ENCODE measurements around the gene FBRS. TPM values are rescaled to one million over a fixed set of nuclear protein-coding genes. Genes with fewer than 3 reads are reported as not detected.

Gene FBRS
- total RNA-seq, 5 donors from 2014 or later (not counting 1 experiment from before 2014, with no cell fraction given): 159 to 186 (median 167) TPM

- H3K27me3 ChIP-seq (replicated peaks in 1 of 2; ENCODE audit: control insufficient read depth in 2 of 2, extremely low read depth in 1 of 2, insufficient read depth in 2 of 2, low read length in 1 of 2): no peaks in the 10 kb centered on the region
- H3K4me3 ChIP-seq (ENCODE audit: control insufficient read depth in 1 of 2, extremely low read depth in 1 of 2, low read length in 1 of 2): no peak overlapping the region
- no peak for ATAC-seq (replicated peaks in 1 of 4)
- WGBS (ENCODE audit: insufficient coverage): 100% methylated on average over 3 of the region's 10 CpGs
- Mint-ChIP-seq H3K4me1 (no peaks in the 10 kb centered on the region), H3K9me3 (no peaks in the 10 kb centered on the region), H3K4me3 (no peak overlapping the region), H3K27ac (no peak overlapping the region), H3K27me3 (no peaks in the 10 kb centered on the region), H3K36me3 (no peaks in the 10 kb centered on the region)
- CTCF ChIA-PET: no interaction called here
- POLR2A ChIA-PET: interaction anchor here in 1 of 2 donors (0.6 kb wide), 1 partner anchor 68 kb away, joined by 3 read pairs; no protein-coding TSS in a partner anchor
- H3K9me3 ChIP-seq: no peaks in the 10 kb centered on the region
- no peaks in the 10 kb centered on the region for H3K4me1 ChIP-seq (ENCODE audit: control insufficient read depth in 1 of 2, extremely low read depth in 1 of 2, insufficient read depth in 2 of 2, low read length in 2 of 2)
- peaks cover 0 to 3% of the 10 kb centered on the region in 2 donors for H3K36me3 ChIP-seq (ENCODE audit: control insufficient read depth in 2 of 2, extremely low read depth in 1 of 2, insufficient read depth in 1 of 2, low read length in 1 of 2)
- DNase-seq: no peak
- H3K27ac ChIP-seq (ENCODE audit: low read length): no peak overlapping the region
These were observed 16.9 kb downstream of the FBRS start for GRCh38 chr16:30675143-30675542.

GRCh38 chr16:30677931-30678585 lies 19.8 kb downstream of the FBRS start:
- Mint-ChIP-seq H3K36me3 (no peaks in the 10 kb centered on the region), H3K4me1 (no peaks in the 10 kb centered on the region), H3K4me3 (no peak overlapping the region), H3K9me3 (no peaks in the 10 kb centered on the region), H3K27me3 (no peaks in the 10 kb centered on the region), H3K27ac (no peak overlapping the region)
- ATAC-seq (replicated peaks in 1 of 4): no peak
- Histone ChIP-seq H3K4me1 (ENCODE audit: control insufficient read depth in 1 of 2, extremely low read depth in 1 of 2, insufficient read depth in 2 of 2, low read length in 2 of 2) (no peaks in the 10 kb centered on the region), H3K36me3 (ENCODE audit: control insufficient read depth in 2 of 2, extremely low read depth in 1 of 2, insufficient read depth in 1 of 2, low read length in 1 of 2) (no peaks in the 10 kb centered on the region), H3K4me3 (ENCODE audit: control insufficient read depth in 1 of 2, extremely low read depth in 1 of 2, low read length in 1 of 2) (no peak overlapping the region), H3K9me3 (no peaks in the 10 kb centered on the region), H3K27ac (ENCODE audit: low read length) (no peak overlapping the region), H3K27me3 (replicated peaks in 1 of 2; ENCODE audit: control insufficient read depth in 2 of 2, extremely low read depth in 1 of 2, insufficient read depth in 2 of 2, low read length in 1 of 2) (no peaks in the 10 kb centered on the region)
- no peak for DNase-seq
- ChIA-PET POLR2A (no interaction called here), CTCF (interaction anchor here in 1 of 2 donors (0.6 kb wide), 1 partner anchor 274 kb away, joined by 3 read pairs; no protein-coding TSS in a partner anchor)
- WGBS (ENCODE audit: insufficient coverage): no CpG with 5 or more reads among the region's 11 CpGs

- Histone ChIP-seq H3K9me3 (no peaks in the 10 kb centered on the region), H3K27ac (ENCODE audit: low read length) (no peak overlapping the region), H3K27me3 (replicated peaks in 1 of 2; ENCODE audit: control insufficient read depth in 2 of 2, extremely low read depth in 1 of 2, insufficient read depth in 2 of 2, low read length in 1 of 2) (no peaks in the 10 kb centered on the region), H3K36me3 (ENCODE audit: control insufficient read depth in 2 of 2, extremely low read depth in 1 of 2, insufficient read depth in 1 of 2, low read length in 1 of 2) (no peaks in the 10 kb centered on the region), H3K4me1 (ENCODE audit: control insufficient read depth in 1 of 2, extremely low read depth in 1 of 2, insufficient read depth in 2 of 2, low read length in 2 of 2) (no peaks in the 10 kb centered on the region), H3K4me3 (ENCODE audit: control insufficient read depth in 1 of 2, extremely low read depth in 1 of 2, low read length in 1 of 2) (no peak overlapping the region)
- no peak for DNase-seq
- H3K27me3 Mint-ChIP-seq: no peaks in the 10 kb centered on the region
- ChIA-PET CTCF (interaction anchor here in 1 of 2 donors (0.6 kb wide), 1 partner anchor 275 kb away, joined by 3 read pairs; no protein-coding TSS in a partner anchor), POLR2A (no interaction called here)
- H3K27ac Mint-ChIP-seq: no peak overlapping the region
- no peaks in the 10 kb centered on the region for H3K9me3 Mint-ChIP-seq
- H3K4me3 Mint-ChIP-seq: no peak overlapping the region
- no peak for ATAC-seq (replicated peaks in 1 of 4)
- no CpG with 5 or more reads among the region's 3 CpGs for WGBS (ENCODE audit: insufficient coverage)
- no peaks in the 10 kb centered on the region for H3K36me3 Mint-ChIP-seq
- H3K4me1 Mint-ChIP-seq: no peaks in the 10 kb centered on the region
These were observed 20.3 kb downstream of the FBRS start for GRCh38 chr16:30678586-30678970.

- H3K27ac ChIP-seq (ENCODE audit: low read length): no peak overlapping the region
- WGBS (ENCODE audit: insufficient coverage): no CpG with 5 or more reads among the region's 3 CpGs
- Mint-ChIP-seq H3K9me3 (no peaks in the 10 kb centered on the region), H3K27me3 (no peaks in the 10 kb centered on the region), H3K36me3 (no peaks in the 10 kb centered on the region), H3K4me1 (no peaks in the 10 kb centered on the region), H3K4me3 (no peak overlapping the region), H3K27ac (no peak overlapping the region)
- no peaks in the 10 kb centered on the region for H3K9me3 ChIP-seq
- no peak overlapping the region for H3K4me3 ChIP-seq (ENCODE audit: control insufficient read depth in 1 of 2, extremely low read depth in 1 of 2, low read length in 1 of 2)
- no peaks in the 10 kb centered on the region for H3K4me1 ChIP-seq (ENCODE audit: control insufficient read depth in 1 of 2, extremely low read depth in 1 of 2, insufficient read depth in 2 of 2, low read length in 2 of 2)
- ChIA-PET POLR2A (no interaction called here), CTCF (no interaction called here)
- DNase-seq: no peak
- ATAC-seq (replicated peaks in 1 of 4): no peak
- no peaks in the 10 kb centered on the region for H3K27me3 ChIP-seq (replicated peaks in 1 of 2; ENCODE audit: control insufficient read depth in 2 of 2, extremely low read depth in 1 of 2, insufficient read depth in 2 of 2, low read length in 1 of 2)
- H3K36me3 ChIP-seq (ENCODE audit: control insufficient read depth in 2 of 2, extremely low read depth in 1 of 2, insufficient read depth in 1 of 2, low read length in 1 of 2): no peaks in the 10 kb centered on the region
These were observed 22.1 kb downstream of the FBRS start for GRCh38 chr16:30680326-30680725.

- Mint-ChIP-seq H3K36me3 (no peaks in the 10 kb centered on the region), H3K27me3 (no peaks in the 10 kb centered on the region), H3K4me1 (peaks cover 2 to 8% (median 7%) of the 10 kb centered on the region in 3 donors), H3K9me3 (no peaks in the 10 kb centered on the region), H3K27ac (no peak overlapping the region), H3K4me3 (no peak overlapping the region)
- Histone ChIP-seq H3K27me3 (replicated peaks in 1 of 2; ENCODE audit: control insufficient read depth in 2 of 2, extremely low read depth in 1 of 2, insufficient read depth in 2 of 2, low read length in 1 of 2) (no peaks in the 10 kb centered on the region), H3K27ac (ENCODE audit: low read length) (no peak overlapping the region), H3K9me3 (no peaks in the 10 kb centered on the region), H3K4me3 (ENCODE audit: control insufficient read depth in 1 of 2, extremely low read depth in 1 of 2, low read length in 1 of 2) (no peak overlapping the region), H3K4me1 (ENCODE audit: control insufficient read depth in 1 of 2, extremely low read depth in 1 of 2, insufficient read depth in 2 of 2, low read length in 2 of 2) (peaks cover 0 to 3% of the 10 kb centered on the region in 2 experiments), H3K36me3 (ENCODE audit: control insufficient read depth in 2 of 2, extremely low read depth in 1 of 2, insufficient read depth in 1 of 2, low read length in 1 of 2) (no peaks in the 10 kb centered on the region)
- ATAC-seq (replicated peaks in 1 of 4) (no peak), DNase-seq (no peak)
- ChIA-PET POLR2A (interaction anchor here in 1 of 2 donors (0.7 kb wide), 1 partner anchor 21 kb away, joined by 6 read pairs; no protein-coding TSS in a partner anchor), CTCF (no interaction called here)
- WGBS (ENCODE audit: insufficient coverage): 88% methylated on average over 3 of the region's 4 CpGs
These were observed 30.5 kb downstream of the FBRS start for GRCh38 chr16:30688701-30689100.

- 98% methylated on average over 4 of the region's 4 CpGs for WGBS (ENCODE audit: insufficient coverage)
- H3K4me3 Mint-ChIP-seq: no peak overlapping the region
- CTCF ChIA-PET: no interaction called here
These were observed 33.7 kb downstream of the FBRS start for GRCh38 chr16:30691907-30692306.

More at GRCh38 chr16:30691907-30692306, 33.7 kb downstream of the FBRS start:
- peaks cover 11 to 14% (median 12%) of the 10 kb centered on the region in 3 donors for H3K4me1 Mint-ChIP-seq
- H3K4me1 ChIP-seq (ENCODE audit: control insufficient read depth in 1 of 2, extremely low read depth in 1 of 2, insufficient read depth in 2 of 2, low read length in 2 of 2): peaks cover 0 to 8% of the 10 kb centered on the region in 2 experiments
- no peaks in the 10 kb centered on the region for H3K36me3 ChIP-seq (ENCODE audit: control insufficient read depth in 2 of 2, extremely low read depth in 1 of 2, insufficient read depth in 1 of 2, low read length in 1 of 2)
- no peak overlapping the region for H3K27ac Mint-ChIP-seq
- no peak overlapping the region for H3K4me3 ChIP-seq (ENCODE audit: control insufficient read depth in 1 of 2, extremely low read depth in 1 of 2, low read length in 1 of 2)
- DNase-seq (no peak), ATAC-seq (replicated peaks in 1 of 4) (no peak)
- no peaks in the 10 kb centered on the region for H3K27me3 ChIP-seq (replicated peaks in 1 of 2; ENCODE audit: control insufficient read depth in 2 of 2, extremely low read depth in 1 of 2, insufficient read depth in 2 of 2, low read length in 1 of 2)
- no peaks in the 10 kb centered on the region for H3K9me3 Mint-ChIP-seq
- H3K27ac ChIP-seq (ENCODE audit: low read length): no peak overlapping the region
- H3K27me3 Mint-ChIP-seq: no peaks in the 10 kb centered on the region
- H3K9me3 ChIP-seq: no peaks in the 10 kb centered on the region
- no peaks in the 10 kb centered on the region for H3K36me3 Mint-ChIP-seq
- POLR2A ChIA-PET: no interaction called here

Measured in T-cell (primary cell).